OCI-LY7 (cell line): ENCODE measurements around the gene SEC23IP. TPM values are rescaled to one million over a fixed set of nuclear protein-coding genes. Genes with fewer than 3 reads are reported as not detected.

Experiments used
- BruUV-seq: library from RNA; stranded (reverse); fragments of 400-500 nt; replicated peaks from 2 replicates; lab custom pipeline; 2021; lab: Mats Ljungman, UMichigan
- CTCF ChIA-PET: fragments of 300-600 bp; sonication (Branson Sonifier 250); formaldehyde crosslinking; loops from one replicate; lab custom pipeline; 2022; ENCODE audit warnings: antibody characterized with exemption; ENCODE audit not compliant: unreplicated experiment; lab: Charles Lee
- POLR2A ChIA-PET: fragments of 300-600 bp; sonication (Branson Sonifier 250); formaldehyde crosslinking; loops from one replicate; lab custom pipeline; 2022; ENCODE audit warnings: antibody characterized with exemption; lab: Charles Lee
- DNase-seq: peaks from one replicate; pipeline ENCODE4 v3.0.0-alpha.2; 2015; ENCODE audit warnings: low spot score
- H2AFZ ChIP-seq: fragments of 200-600 bp; sonication (generic), shearing (Covaris generic); 2 replicates; pipeline ENCODE4 v1.6.1; 2014; ENCODE audit warnings: mild to moderate bottlenecking, antibody characterized with exemption, low read length, moderate library complexity
- H3K27ac ChIP-seq: fragments of 200-600 bp; sonication (generic); 2 replicates; pipeline ENCODE4 v1.5.1; 2014; ENCODE audit warnings: mixed run types, low read depth, mild to moderate bottlenecking, moderate library complexity, low read length, inconsistent platforms; ENCODE audit not compliant: poor library complexity, severe bottlenecking
- H3K36me3 ChIP-seq: fragments of 200-600 bp; sonication (generic); 2 replicates; pipeline ENCODE4 v1.6.1; 2014; ENCODE audit warnings: mild to moderate bottlenecking, antibody characterized with exemption, low read length, moderate library complexity, mixed read lengths; ENCODE audit not compliant: insufficient read depth
- H3K4me1 ChIP-seq: fragments of 200-600 bp; sonication (generic); 2 replicates; pipeline ENCODE4 v1.5.1; 2014; ENCODE audit warnings: mild to moderate bottlenecking, low read length; ENCODE audit not compliant: insufficient read depth, poor library complexity, severe bottlenecking
- H3K4me2 ChIP-seq: fragments of 200-600 bp; sonication (generic); 2 replicates; pipeline ENCODE4 v1.6.1; 2014; ENCODE audit warnings: mild to moderate bottlenecking, low read length
- H3K4me3 ChIP-seq: fragments of 200-600 bp; sonication (generic); 2 replicates; pipeline ENCODE4 v1.5.1; 2014; ENCODE audit warnings: mild to moderate bottlenecking, low read depth, low read length; ENCODE audit not compliant: poor library complexity, severe bottlenecking
- H3K79me2 ChIP-seq: fragments of 200-600 bp; sonication (generic); 2 replicates; pipeline ENCODE4 v1.6.1; 2016; ENCODE audit warnings: low read depth, mild to moderate bottlenecking, low read length, moderate library complexity, mixed read lengths; ENCODE audit not compliant: insufficient read depth
- H3K9me2 ChIP-seq: fragments of 200-600 bp; sonication (generic); 2 replicates; pipeline ENCODE4 v1.6.1; 2016; ENCODE audit warnings: mild to moderate bottlenecking, low read length, mixed read lengths; ENCODE audit not compliant: insufficient read depth
- H3K9me3 ChIP-seq: fragments of 200-600 bp; sonication (generic); 2 replicates; pipeline ENCODE4 v1.6.1; 2014; ENCODE audit warnings: mild to moderate bottlenecking, mixed run types, low read length, mixed read lengths
- H4K20me1 ChIP-seq: fragments of 200-600 bp; sonication (generic); 2 replicates; pipeline ENCODE4 v1.6.1; 2014; ENCODE audit warnings: mild to moderate bottlenecking, antibody characterized with exemption, low read length, moderate library complexity, mixed read lengths; ENCODE audit not compliant: insufficient read depth
- CTCF ChIP-seq: fragments of 200-600 bp; sonication (generic); conservative IDR thresholded peaks from 2 replicates; pipeline ENCODE4 v1.5.1; 2014; ENCODE audit warnings: mild to moderate bottlenecking, antibody characterized with exemption, low read length, moderate library complexity, mixed read lengths
- EZH2phosphoT487 ChIP-seq: fragments of 200-600 bp; sonication (generic); IDR thresholded peaks from 2 replicates; pipeline ENCODE4 v1.6.1; 2018; ENCODE audit warnings: low read depth, borderline replicate concordance, mild to moderate bottlenecking, mixed run types, antibody characterized with exemption, low read length, moderate library complexity, mixed read lengths
- intact Hi-C: fragments of 100-400 bp; cut with micrococcal nuclease; formaldehyde crosslinking; loops from one replicate; pipeline ENCODE4 v1.10.0; 2022; ENCODE audit not compliant: unreplicated experiment
- total RNA-seq, 2 experiments: library from RNA; depleted of rRNA in 1 of 2; stranded (reverse); fragments of >200 nt in 1 of 2; shearing (Covaris generic) in 1 of 2; gene quantifications; 2 replicates each; pipeline ENCODE4 v1.2.3, GENCODE V29; 2014 to 2022

Gene SEC23IP
- total RNA-seq, 2 experiments from 2014 or later, result 19.9 to 61.3 TPM

- ChIA-PET POLR2A (interaction anchor here (0.7 kb wide), 1 partner anchor 193 kb away, joined by 8 read pairs; no protein-coding TSS in a partner anchor), CTCF (no interaction called here)
- no peak for DNase-seq
- TF ChIP-seq CTCF, result no peak
- TF ChIP-seq EZH2phosphoT487, result no peak
- H3K9me2 ChIP-seq, result no peaks in the 10 kb centered on the region
- intact Hi-C loops, result no loop called here
- H3K79me2 ChIP-seq, result no peaks in the 10 kb centered on the region
- no peak overlapping the region for H3K4me2 ChIP-seq
- H3K4me1 ChIP-seq, result no peaks in the 10 kb centered on the region
- H3K4me3 ChIP-seq, result no peak overlapping the region
- no TSS peak for BruUV-seq
- H3K9me3 ChIP-seq, result peaks cover 6% of the 10 kb centered on the region; the same call in 1 of the 2 replicates
- H2AFZ ChIP-seq, result no peak overlapping the region
- H4K20me1 ChIP-seq, result no peaks in the 10 kb centered on the region
- H3K36me3 ChIP-seq, result no peaks in the 10 kb centered on the region
- H3K27ac ChIP-seq, result no peak overlapping the region
These were observed 77.1 kb downstream of the SEC23IP start for GRCh38 chr10:119969609-119970008.

GRCh38 chr10:119970107-119970506, 77.6 kb downstream of the SEC23IP start:
- no peak for DNase-seq
- Histone ChIP-seq H2AFZ (no peak overlapping the region), H3K27ac (no peak overlapping the region), H4K20me1 (no peaks in the 10 kb centered on the region), H3K9me2 (no peaks in the 10 kb centered on the region), H3K4me1 (no peaks in the 10 kb centered on the region), H3K9me3 (peaks cover 6% of the 10 kb centered on the region; the same call in 1 of the 2 replicates), H3K4me3 (no peak overlapping the region), H3K4me2 (no peak overlapping the region), H3K79me2 (no peaks in the 10 kb centered on the region), H3K36me3 (no peaks in the 10 kb centered on the region)
- ChIA-PET POLR2A (no interaction called here), CTCF (no interaction called here)
- intact Hi-C loops, result no loop called here
- TF ChIP-seq CTCF (no peak), EZH2phosphoT487 (no peak)
- no TSS peak for BruUV-seq

DNA sequence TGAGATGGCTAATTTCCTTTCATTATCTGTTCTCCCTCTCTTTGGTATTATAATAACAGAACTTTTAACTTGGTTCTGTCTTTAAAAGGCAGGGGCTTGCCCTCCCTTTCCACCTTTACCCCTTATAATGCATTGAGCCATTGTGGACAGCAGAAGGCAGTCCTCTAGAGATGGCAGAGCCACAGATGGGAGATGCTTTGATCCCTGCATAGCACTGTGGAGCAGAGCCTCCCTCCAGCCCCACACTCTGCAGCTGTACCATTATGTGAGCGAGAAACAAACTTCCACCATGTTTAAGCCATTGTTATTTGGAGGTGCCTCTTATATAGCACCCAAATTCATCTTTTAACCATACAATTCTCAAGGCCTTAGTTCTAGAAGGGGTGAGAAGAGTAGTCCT, 78.4 kb downstream of the SEC23IP start:
- POLR2A ChIA-PET, result no interaction called here
- CTCF ChIA-PET, result no interaction called here
- no peak for DNase-seq

More for the DNA sequence above, 78.4 kb downstream of the SEC23IP start:
- TF ChIP-seq CTCF (no peak), EZH2phosphoT487 (no peak)
- BruUV-seq, result no TSS peak
- Histone ChIP-seq H4K20me1 (no peaks in the 10 kb centered on the region), H3K79me2 (no peaks in the 10 kb centered on the region), H3K4me3 (no peak overlapping the region), H3K36me3 (no peaks in the 10 kb centered on the region), H3K9me2 (no peaks in the 10 kb centered on the region), H3K4me1 (no peaks in the 10 kb centered on the region), H3K27ac (no peak overlapping the region), H3K9me3 (peaks cover 6% of the 10 kb centered on the region; the same call in 1 of the 2 replicates), H2AFZ (no peak overlapping the region), H3K4me2 (no peak overlapping the region)
- intact Hi-C loops, result no loop called here
